GM19324 (cell line): Measurements from ENCODE around the gene LTK.

Experiments used
- ATAC-seq: cut with Tn5 transposase; IDR thresholded peaks from one replicate; pipeline ENCODE4 v1.9.1; 2021; ENCODE audit warnings: mild to moderate bottlenecking, moderate library complexity; ENCODE audit not compliant: unreplicated experiment, low FRiP score

LTK gene

GRCh38 chr15:41513506-41514227 is at the start of gene LTK:
TSS of gene LTK (minus strand) at chr15:41513827. CDS start at chr15:41513709, 118 bp downstream.
- ATAC-seq: no peak

DNA sequence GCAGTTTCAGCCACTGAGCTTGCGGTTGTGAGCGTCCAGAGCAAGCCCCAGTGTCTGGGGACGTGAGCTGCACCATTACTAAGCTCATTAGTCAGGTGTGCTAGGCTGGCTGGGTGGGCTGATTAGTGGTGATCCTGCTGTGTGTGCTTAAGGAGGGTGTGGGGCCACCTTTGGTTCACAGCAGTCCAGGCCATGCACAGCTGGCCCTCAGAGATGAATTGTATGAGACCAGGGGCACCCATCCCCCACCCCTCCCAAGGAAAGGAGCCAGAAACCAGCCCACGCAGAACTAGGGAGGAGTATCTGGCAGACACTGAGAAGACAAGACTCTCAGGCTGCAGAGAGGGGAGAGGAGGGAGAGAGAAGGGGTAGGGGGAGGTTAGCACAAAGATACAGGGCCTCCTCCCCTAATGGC is 49.2 kb upstream of the LTK start:
- no peak for ATAC-seq

- no peak for ATAC-seq
Observed at GRCh38 chr15:41562244-41562643, 48.6 kb upstream of the LTK start.

- no peak for ATAC-seq
Observed at GRCh38 chr15:41561777-41562145, 48.1 kb upstream of the LTK start.

GRCh38 chr15:41561104-41561776 is 47.6 kb upstream of the LTK start:
- ATAC-seq: no peak

DNA sequence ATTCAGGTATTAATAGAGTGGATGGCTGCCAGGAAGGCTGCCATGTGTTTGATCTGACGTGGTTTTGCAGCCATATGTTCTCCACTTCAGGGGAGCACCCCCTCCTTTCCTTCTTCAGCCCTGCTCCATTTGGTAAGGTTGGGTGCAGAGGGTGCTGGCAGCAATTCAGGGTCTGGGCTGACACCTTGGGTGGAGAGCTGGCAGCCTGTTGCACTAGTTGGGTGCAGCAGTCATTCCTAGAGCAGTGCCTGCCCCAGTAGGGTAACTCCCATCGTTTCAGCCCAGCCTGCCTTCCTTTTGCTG is 46.9 kb upstream of the LTK start:
- ATAC-seq: no peak

DNA sequence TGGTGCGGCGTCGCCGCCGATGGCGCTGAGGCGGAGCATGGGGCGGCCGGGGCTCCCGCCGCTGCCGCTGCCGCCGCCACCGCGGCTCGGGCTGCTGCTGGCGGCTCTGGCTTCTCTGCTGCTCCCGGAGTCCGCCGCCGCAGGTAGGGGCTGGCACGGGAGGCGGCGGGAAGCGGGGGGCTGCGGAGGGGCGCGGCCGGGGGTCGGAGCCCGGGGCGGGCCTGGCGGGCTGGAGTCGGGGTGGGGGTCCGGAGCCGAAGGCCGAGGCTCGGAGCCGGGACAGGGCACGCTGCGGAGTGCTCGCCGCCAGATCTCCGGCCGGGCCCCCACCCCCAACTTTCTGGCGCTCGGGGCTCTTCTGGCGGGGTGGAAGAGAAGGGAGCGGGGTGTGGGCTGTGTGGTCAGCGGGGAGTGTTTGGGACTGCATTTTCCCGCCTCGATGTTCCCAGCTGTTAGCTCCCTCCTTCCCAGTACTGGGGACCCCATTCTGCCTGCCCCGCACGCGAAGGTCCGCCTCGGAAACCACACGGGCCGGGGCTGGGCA is 45.7 kb upstream of the LTK start:
- ATAC-seq: no peak

DNA sequence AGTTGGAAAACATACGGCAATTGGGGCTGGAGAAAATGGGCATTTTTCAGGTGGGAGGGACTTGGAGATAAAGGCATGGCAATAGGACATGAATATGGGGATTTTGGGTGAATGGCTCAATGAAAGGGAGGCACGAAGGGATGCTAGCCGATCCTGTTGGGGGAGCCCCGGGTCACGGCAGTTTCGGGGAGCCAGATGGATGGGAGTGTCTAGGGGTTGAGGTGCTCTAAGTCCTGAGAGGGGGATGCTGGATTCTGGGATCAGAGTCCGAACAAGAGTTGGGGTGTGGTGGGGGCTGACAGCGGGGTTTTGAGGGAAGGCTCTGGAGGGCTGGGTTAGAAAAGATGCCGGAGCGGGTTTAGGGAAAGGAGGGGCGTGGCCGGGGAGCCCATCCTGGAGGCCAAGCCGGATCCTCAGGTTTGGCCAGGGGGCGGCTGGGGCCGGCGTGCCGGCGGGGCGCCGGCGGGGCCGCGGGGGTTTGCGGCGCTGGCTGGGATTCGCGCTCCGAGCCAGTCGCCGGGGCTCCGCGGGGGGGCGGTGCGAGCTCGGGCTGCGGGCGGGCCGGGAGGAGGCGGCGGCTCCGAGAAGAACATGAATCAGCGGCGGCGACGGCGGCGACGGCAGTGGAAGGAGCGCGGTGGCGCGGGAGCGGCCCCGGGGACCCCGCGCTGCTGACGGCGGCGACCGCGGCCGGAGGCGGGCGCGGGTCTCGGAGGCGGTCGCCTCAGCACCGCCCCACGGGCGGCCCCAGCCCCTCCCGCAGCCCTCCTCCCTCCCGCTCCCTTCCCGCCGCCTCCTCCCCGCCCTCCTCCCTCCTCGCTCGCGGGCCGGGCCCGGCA is 45.0 kb upstream of the LTK start, which contains the start of gene TYRO3:
Gene TYRO3, plus strand, starts transcription at position 813 of the 839 bp plus-strand sequence. CDS start 46 bp downstream, outside the sequence.
- no peak for ATAC-seq

DNA sequence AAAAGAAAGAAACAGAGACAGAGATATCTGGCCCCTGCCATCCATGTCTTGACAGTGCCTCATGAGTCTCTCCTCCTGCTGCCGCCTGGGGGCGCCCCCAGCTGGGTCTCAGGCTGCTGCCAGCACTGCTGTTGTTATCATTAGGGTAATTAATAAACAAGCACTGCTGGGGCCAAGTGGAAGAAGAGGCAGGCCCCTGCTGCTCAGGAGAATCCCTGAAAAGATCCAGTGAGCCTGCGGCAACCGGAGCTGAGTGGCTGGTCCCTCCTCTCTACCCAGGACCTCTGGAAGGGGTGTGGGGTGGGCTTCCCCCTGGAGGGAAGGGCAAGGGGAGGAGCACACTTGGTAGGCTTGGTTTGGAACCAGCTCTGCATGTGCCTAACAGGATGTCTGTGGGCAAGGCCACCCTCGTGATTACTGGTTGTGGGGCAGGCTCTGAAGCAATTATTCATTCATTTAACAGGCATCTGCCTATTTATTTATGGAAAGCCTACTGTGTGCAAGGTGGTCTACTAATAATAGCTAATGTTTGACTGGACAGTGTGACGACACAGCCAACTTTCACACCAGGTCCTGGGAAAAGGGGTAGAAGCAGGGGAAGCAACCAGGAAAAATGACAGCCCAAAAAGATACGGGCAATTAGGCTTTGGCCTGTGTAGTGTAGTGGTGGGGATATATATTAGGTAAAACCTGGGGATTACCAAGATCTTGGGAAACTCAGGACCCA is 44.2 kb upstream of the LTK start:
- ATAC-seq: no peak

GRCh38 chr15:41556677-41557076 is 43.0 kb upstream of the LTK start:
- ATAC-seq: no peak

- no peak for ATAC-seq
Observed at GRCh38 chr15:41554915-41555314, 41.3 kb upstream of the LTK start.

GRCh38 chr15:41554343-41554742 is 40.7 kb upstream of the LTK start:
- ATAC-seq: no peak

DNA sequence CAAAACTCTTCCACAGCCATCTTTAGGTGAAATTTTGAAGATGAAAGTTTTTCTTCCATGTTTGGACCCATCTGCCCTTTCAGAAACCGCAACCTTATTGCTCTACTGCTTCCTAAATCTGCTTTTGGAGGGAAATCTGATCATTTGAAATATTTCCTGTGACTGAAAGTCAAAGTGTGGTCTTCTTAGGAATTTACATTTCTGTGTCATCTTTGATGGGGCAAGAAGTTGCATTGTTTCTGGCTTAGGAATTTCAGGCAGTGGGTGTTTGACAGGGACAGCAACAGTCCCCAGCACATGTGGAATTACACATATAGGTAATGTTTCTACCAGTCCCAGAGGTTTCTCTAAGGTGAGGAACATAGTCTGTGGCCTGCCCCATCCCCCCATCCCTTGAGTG is 40.1 kb upstream of the LTK start:
- no peak for ATAC-seq

GRCh38 chr15:41550066-41550775 is 36.6 kb upstream of the LTK start:
- no peak for ATAC-seq

GRCh38 chr15:41546851-41547786 is 33.5 kb upstream of the LTK start:
- ATAC-seq: no peak

GRCh38 chr15:41545218-41545617 is 31.6 kb upstream of the LTK start:
- no peak for ATAC-seq

DNA sequence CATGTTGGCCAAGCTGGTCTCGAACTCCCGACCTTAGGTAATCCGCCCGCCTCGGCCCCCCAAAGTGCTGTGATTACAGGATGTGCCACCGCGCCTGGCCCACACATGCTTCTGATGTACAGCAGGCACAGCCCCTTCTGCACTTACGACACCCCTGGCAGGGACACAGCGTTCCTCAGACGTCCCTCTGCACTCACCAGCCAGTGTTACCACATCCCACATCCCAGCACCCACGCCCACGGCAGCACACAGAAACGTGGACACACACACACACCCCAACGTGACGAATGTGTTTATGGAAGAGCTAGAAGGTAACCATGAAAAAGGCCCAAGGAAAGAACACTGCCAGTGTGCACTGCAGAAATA is 31.0 kb upstream of the LTK start:
- no peak for ATAC-seq

GRCh38 chr15:41543521-41543870 is 29.9 kb upstream of the LTK start:
- ATAC-seq: no peak

DNA sequence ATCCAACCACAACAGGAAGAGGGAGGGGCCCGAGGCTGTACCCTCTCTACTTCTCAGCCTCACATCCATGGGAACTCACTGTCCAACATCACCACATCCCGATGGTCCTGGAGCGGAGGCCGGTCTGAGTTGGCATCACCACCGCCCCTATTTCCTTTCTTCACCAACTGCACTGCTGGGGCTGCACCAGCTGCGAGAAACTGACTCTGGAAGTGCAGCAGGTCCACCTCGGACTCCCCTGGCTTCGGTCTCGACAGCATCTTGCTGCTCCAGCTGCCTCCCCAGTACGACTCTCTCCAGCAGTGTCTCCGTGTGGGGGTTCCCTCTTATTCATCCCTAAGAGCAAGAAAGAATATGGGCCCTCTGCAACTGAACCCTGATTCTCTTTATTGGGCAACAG is 23.2 kb upstream of the LTK start:
- no peak for ATAC-seq
